CD4-positive, alpha-beta T cell treated with Interleukin-17A for 4 hours (primary cell): Measurements from ENCODE around the gene RNF125.

Experiments used
- DNase-seq: peaks from one replicate; pipeline ENCODE4 v3.0.0-alpha.2; 2020; ENCODE audit warnings: mixed read lengths

Gene RNF125

GRCh38 chr18:32091724-32092421 is 73.2 kb downstream of the RNF125 start, which contains the start of gene RNF138:
RNF138 (plus strand) TSS chr18:32091874; CDS start chr18:32092777, 903 bp downstream.
- peak; percentile 88 for DNase-seq

GRCh38 chr18:32092422-32093101 is 73.9 kb downstream of the RNF125 start:
- peak; percentile 100 for DNase-seq

- DNase-seq, result peak; percentile 45
These were observed 74.5 kb downstream of the RNF125 start for GRCh38 chr18:32093102-32093511.

GRCh38 chr18:32093523-32093922 is 74.9 kb downstream of the RNF125 start:
- peak; percentile 14 for DNase-seq

GRCh38 chr18:32095192-32095899 is 76.7 kb downstream of the RNF125 start:
- no peak for DNase-seq

- DNase-seq, result no peak
These were observed 77.2 kb downstream of the RNF125 start for GRCh38 chr18:32095900-32096229.

GRCh38 chr18:32096946-32097345 is 78.3 kb downstream of the RNF125 start:
- no peak for DNase-seq

- no peak for DNase-seq
These were observed 85.9 kb downstream of the RNF125 start for GRCh38 chr18:32104516-32104915.

GRCh38 chr18:32110005-32110404 is 91.4 kb downstream of the RNF125 start:
- no peak for DNase-seq

- no peak for DNase-seq
These were observed 93.1 kb downstream of the RNF125 start for GRCh38 chr18:32111706-32112105.

- no peak for DNase-seq
These were observed 94.2 kb downstream of the RNF125 start for GRCh38 chr18:32112826-32113225.

GRCh38 chr18:32114293-32114942 is 95.8 kb downstream of the RNF125 start:
- no peak for DNase-seq

GRCh38 chr18:32122039-32122438 is 103.4 kb downstream of the RNF125 start:
- DNase-seq, result no peak
